ENCODE results near the gene RSRC1. TPM values are rescaled to one million over a fixed set of nuclear protein-coding genes. Genes with fewer than 3 reads are reported as not detected.
"Not testable (repeated sequence)": the region's sequence is repeated elsewhere in the genome, so short reads cannot be mapped to it uniquely, and the experiment has no call there.

Gene RSRC1
- total RNA-seq, 1 donor from 2014 or later = 77.9 TPM

DNA sequence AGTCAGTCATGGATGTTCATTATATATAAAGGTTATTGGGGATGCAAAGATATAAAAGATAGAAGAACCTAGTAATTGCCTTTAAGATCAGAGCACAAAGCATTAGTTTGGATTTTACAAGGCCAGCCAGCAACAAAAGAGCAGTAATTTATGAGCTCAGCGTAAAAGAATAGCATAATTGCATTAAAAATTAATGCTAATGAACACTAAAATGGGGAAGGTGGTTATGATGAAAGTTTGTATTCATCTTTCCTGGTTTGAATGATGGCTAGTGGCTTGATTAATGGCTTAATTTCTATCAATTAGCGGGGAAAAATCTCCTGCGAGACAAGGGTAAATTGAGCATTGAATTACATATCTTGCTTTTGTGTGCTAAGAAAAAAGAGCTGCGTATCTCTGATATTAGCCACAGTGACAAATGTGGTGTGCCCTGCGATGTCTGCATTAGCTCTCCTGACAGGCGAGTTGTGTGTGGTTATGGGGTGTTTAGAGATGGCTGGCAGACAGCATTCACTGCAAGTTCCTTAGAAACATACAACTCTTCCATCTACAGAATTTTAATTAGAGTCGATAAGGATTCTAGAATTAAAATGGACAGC, 418.3 kb downstream of the RSRC1 start:
- DNase-seq (ENCODE audit: low read depth) = no peak

DNA sequence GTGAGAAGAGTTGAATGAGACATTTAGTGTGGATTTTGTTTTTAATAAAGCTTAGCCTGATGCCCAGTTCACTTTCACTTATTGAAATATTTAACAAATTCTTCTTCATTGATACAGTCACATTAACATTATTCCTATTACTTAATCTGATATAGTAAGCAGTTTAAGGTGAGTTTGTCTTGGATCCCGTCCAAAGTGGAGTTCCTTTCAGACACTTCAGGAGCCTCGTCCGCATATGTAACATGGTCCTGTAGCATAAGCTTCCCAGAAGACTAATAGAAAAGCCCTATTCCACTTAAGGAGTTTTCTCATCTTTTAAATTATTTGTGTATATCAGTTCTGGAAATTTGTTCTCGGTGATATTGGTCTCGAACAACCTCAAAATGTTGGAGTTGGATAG, 421.4 kb downstream of the RSRC1 start:
- DNase-seq (ENCODE audit: low read depth) = peak; percentile 5

DNA sequence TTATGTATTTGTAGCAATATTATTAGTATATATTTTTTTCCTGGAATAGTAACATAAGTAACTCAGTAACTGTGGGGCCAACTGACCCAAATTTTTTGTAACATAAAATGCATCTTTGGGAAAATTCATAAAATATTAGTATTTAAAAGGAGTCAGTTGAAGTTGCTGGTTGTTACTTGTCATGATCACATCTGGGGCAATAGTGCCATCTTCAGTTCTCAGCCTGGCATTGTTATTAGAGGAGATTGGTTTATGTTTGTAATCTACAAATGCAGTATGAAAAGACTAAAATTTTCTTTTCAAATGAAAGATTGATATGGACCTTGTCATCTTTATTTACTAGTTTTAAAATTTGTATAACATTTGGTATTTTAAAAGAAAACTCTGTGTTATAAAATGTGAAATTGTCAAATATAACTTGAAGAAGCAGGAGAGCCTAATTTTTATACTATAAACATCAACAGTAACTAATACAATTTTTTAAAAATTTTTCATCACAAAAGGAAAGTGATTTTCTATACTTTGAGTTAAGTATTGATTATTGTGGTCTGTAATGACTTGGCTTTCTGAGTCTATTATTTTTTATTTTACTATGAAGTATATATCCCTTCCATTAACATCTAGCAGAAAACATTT, 422.3 kb downstream of the RSRC1 start:
- DNase-seq (ENCODE audit: low read depth) = peak; percentile 50

DNA sequence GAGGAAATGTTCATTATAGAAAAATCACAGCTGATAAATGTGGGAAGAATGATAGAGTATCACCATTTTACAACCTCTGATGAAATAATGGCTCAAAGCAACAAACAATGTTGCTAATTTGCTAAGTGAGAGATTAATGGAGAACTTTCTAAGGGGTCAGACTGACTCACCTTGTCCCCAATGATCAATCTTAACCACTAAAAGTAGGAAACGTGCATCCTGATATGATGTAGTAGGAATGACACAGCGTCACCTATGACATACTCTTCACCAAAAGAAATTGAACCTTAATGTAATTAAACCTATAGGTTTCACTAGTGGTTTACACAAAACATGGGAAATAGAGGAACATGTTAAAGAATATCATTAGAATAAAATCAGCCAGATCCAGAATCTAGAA, 426.0 kb downstream of the RSRC1 start:
- DNase-seq (ENCODE audit: low read depth) = no peak

DNA sequence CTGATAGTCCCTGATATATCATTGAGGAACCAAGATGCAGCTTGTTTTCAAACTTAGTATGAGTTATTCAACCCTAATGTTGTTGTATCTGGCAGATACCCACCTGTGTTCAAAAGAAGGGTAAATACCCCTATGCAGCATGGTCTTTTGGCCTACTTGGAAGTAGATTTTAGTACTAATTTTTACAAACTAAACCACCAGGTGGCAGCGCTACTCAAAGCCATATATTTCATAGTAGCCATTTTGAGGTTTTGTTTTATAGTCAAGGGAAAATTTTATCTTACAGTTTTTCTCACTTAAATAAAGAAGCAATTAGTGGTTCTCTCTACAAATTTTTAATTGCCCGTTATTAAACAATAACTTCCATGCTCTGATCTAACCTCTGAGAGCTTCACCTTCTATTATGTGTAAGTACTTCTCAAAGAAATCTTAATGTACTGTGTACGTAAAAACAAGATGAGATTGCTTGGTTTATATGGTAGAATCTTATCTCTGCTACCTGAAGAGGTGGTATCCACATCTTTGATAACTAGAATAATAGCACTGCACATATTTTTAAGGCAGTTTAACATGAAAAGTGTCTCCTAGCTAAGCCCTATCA, 429.6 kb downstream of the RSRC1 start:
- DNase-seq (ENCODE audit: low read depth) = peak; percentile 51

DNA sequence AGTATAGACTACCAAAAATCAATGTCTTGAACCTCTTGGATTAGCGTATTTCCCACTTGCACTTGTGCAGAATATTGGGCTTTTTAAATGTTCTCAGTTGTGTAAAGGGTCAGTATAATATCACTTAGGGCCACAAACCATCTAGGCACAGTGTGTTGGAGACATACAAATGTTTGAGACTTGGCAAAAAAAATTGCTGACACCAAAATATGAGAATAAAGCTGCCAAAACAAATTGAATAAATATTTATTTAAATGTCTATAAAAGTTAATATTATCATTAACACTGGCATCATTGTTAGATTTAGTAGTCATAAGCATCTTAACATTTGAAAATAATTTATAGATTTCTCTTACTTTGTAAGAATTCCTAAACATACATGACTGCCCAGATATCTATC, 430.2 kb downstream of the RSRC1 start:
- DNase-seq (ENCODE audit: low read depth) = no peak

DNA sequence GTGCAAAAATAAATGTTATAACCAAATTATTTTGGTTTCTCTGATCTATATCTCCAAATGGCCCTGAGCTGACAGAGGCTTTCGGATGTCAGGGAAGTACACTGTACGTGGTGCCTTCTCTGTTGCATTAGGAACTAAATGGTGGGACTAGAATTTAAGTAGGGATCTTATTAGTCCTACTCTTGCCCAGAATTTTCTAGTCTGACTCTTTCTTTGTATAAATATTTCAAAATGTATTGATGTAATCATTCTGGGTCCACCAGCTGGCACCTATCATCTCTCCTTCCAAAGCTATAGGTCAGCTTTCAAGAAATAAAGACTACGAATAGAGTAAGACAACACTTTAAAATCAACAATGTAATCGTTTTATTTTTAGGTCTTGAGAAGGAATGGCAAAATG, 438.8 kb downstream of the RSRC1 start:
- DNase-seq (ENCODE audit: low read depth) = no peak

DNA sequence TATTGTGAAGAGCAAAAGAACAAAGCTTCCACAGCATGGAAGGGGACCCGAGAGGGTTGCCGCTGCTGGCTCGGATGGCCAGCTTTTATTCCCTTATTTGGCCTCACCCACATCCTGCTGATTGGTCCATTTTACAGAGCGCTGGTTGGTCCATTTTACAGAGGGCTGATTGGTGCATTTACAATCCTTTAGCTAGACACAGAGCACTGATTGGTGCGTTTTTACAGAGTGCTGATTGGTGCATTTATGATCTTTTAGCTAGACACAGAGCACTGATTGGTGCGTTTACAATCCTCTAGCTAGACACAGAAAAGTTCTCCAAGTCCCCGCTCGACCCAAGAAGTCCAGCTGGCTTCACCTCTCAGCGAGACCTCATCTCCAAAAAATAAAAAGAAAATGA, 440.0 kb downstream of the RSRC1 start:
- not testable (repeated sequence) for DNase-seq (ENCODE audit: low read depth)

DNA sequence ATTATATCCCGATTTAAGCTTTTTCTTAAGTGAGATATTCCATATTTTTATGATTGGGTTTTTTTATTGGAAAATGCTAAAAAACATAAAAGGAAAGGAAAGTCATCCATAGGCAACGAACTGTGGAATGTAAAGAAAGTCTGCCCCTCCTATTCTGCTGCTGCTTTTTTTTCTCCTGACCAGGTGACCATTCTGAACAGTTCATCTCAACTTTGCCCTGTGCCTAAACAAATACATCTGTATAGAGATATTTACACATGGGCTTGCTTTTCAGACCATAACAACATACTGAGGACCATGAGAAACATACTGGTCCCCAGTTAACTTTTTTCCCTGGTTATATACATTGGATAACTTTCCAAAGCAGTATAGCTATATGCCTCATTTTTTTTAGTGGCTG, 442.2 kb downstream of the RSRC1 start:
- no peak for DNase-seq (ENCODE audit: low read depth)

DNA sequence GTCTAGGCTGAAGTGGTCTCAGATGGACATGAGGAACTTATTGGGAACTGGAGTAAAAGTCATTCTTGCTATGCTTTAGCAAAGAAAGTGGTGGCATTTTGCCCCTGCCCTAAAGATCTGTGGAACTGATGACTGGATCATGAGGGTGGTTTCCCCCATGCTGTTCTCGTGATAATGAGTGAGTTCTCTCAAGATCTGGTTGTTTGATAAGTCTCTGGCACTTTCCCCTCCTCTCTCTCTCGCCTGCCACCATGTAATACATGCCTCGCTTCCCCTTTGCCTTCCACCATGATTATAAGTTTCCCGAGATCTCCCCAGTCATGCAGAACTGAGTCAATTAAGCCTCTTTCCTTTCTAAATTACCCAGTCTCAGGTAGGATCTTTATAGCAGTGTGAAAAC, 449.6 kb downstream of the RSRC1 start:
- DNase-seq (ENCODE audit: low read depth) = no peak

DNA sequence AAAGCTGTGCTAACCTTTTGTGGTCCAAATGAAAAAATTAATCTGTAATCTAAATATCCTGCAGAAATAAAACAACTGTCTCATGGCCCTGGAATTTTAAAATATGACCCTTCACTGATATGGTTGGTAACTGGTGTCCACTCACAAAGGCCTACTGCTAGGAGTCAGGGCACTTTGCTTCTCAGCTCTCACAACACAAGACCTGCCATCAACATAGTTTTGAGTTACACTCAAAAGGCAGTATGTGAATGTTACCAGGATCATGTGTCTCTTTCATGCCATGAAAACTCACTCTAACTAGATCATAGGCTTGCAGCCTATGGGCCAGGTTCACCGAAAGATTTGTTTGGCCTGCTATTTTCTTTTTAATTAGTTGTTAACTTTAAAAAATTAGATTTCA, 451.1 kb downstream of the RSRC1 start:
- DNase-seq (ENCODE audit: low read depth) = no peak

DNA sequence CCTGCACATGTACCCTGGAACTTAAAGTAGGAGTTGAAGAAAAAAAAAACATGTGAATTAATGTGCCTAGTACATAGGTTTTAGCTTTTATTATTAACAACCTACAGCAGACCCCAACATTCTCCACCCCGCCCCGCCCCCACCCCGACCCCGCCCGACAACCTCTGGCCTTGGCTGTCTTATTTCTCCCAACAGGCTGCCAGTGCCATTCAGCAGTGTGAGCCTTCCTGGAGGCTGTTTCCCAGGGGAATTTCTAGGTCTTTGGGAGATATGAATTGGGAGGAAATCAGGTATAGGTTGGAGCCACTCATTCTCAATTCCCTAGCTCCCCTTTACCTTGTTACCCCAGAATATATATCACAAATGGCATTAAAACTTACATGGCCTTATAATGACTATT, 452.8 kb downstream of the RSRC1 start:
- DNase-seq (ENCODE audit: low read depth) = no peak

DNA sequence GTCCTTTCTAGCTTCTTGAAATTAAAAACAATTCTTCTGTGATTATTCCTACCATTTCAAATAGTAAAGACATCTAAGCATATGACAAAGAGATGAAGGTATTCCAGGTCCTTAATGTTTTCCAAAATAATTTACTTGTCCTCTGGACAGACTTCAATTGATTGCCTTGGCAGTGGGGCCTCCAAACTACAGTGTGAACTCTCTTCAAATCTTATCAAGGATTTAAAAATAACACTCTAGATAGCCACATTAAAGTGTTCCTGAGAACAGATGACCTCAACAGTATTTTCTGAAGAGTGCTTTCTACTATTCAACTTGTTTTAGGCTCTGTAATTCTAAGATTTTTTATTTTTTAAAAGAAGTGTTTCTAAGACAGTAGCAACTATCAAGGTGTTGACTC, 453.2 kb downstream of the RSRC1 start:
- no peak for DNase-seq (ENCODE audit: low read depth)

DNA sequence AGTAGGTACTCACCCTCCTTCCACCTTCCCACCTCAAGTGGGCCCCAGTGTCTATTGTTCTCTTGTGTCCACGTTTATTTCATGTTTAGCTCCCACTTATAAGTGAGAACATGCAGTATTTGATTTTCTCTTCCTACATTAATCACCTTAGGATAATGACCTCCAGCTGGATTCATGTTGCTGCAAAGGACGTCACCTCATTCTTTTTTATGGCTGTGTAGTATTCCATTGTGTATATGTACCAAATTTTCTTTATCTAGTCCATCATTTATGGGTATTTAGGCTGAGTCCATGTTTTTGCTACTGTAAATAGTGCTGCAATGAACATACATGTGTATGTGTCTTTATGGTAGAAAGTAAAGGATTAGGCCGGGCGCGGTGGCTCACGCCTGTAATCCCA, 455.2 kb downstream of the RSRC1 start:
- no peak for DNase-seq (ENCODE audit: low read depth)

DNA sequence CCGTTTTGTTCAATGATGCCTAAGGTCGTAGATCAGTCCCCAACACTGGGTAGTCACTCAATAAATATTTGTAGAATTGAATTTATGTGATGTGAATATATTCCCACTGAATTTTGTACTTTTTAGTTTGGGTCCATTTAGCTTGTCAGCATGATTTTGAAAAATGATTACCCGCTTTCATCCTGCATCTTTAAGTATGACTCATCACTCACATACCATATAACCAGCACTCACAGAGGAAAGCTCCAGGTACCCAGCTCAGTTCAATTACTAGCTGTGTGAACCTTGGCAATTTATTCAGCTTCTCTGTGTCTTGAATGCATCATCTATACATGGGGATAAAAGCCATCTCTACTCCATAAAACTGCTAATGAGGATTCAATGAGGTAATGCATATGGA, 458.9 kb downstream of the RSRC1 start:
- DNase-seq (ENCODE audit: low read depth) = no peak

DNA sequence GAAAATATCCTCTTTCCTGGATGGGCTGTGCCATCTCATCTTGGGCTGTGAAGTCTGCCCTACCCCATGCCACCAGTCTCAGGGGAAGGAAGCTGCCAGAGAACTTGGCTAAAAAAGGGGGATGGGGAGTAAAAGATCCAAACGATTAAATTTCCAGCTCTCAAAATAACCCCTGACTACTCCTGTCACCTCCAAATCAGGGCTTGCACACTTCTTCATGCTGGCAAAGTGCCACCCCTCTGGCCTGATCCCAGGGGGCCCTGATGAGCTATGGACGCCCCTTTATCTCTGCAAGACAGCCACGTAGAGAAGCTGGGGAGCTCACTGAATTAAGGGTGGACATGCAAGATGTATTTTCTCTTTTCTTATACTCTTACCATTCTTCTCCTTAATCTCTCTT, 459.9 kb downstream of the RSRC1 start:
- DNase-seq (ENCODE audit: low read depth) = no peak

DNA sequence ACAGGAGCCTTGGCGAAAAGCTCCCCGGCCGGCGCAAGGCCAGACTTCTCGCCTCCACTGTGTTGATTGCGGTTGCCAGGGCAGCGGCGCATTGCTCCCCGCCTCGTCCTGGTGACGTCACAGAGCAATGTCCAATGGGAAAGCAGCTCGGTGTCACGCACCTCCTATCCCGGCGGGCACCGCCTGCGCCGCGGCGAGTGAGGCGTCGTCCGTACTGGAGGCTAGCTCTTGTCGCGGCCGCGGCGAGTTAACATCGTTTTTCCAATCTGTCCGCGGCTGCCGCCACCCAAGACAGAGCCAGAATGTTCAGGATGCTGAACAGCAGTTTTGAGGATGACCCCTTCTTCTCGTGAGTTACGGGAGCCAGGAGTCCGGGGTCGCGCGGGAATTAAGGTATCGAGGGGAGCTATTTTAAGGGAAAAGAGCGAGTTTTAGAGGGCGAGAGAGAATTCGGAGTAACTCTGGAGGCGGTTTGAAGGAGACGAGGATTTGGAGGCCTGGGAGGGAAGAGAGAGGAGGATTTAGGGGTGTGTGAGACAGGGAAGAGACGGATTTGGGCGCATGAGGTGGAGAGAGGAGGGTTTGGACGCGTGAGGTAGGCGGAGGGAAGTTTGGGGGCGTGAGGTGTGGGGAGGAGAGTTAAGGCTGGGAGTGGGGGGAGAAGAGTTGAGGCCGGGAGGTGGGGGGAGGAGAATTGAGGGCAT, 461.3 kb downstream of the RSRC1 start, which contains the start of gene MLF1:
Gene MLF1 (plus strand): TSS at position 196 of the 704 bp plus-strand sequence. CDS start 107 bp downstream, at position 303.
- DNase-seq (ENCODE audit: low read depth) = peak; percentile 89

DNA sequence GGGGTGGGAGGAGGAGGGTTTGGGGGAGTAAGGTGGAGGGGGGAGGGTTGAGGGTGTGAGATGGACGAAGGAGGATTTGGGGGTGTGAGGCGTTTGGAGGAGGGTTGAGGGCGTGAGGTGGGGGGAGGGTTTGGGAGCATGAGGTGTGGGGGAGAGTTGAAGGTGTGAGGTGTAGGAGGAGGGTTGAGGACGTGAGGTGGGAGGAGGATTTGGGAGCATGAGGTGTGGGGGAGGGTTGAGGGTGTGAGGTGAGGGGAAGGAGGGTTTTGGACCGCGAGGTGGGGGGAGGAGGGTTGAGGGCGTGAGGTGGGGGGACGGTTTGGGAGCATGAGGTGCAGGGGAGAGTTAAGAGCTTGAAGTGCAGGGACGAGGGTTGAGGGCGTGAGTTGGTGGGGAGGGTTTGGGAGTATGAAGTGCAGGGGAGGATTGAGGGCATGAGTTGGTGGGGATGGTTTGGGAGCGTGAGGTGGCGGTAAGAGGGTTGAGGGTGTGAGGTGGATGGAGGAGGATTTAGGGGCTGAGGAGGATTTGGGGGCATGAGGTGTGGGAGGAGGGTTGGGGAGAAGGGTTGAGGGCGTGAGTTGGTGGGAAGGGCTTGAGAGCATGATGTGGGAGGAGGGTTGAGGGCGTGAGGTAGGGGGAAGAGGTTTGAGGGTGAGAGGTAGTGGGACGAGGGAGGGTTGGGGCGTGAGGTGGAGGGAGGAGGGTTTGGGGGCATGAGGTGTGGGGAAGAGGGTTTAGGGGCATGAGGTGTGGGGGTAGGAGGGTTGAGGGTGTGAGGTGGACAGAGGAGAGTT, 462.3 kb downstream of the RSRC1 start:
- DNase-seq (ENCODE audit: low read depth) = no peak

DNA sequence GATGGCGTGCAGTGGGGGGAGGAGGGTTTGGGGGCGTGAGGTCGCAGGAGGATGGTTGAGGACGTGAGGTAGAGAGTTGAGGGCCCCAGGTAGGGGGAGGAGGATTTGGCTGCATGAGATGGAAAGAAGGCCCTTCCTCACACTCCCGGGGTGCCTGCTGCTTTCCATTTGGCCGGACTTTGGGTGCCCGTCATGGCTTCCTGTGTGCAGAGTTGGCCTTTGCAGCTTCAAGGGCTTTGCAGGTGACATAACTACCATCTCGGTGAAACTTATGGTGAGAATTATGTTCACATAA, 462.8 kb downstream of the RSRC1 start:
- DNase-seq (ENCODE audit: low read depth) = no peak

DNA sequence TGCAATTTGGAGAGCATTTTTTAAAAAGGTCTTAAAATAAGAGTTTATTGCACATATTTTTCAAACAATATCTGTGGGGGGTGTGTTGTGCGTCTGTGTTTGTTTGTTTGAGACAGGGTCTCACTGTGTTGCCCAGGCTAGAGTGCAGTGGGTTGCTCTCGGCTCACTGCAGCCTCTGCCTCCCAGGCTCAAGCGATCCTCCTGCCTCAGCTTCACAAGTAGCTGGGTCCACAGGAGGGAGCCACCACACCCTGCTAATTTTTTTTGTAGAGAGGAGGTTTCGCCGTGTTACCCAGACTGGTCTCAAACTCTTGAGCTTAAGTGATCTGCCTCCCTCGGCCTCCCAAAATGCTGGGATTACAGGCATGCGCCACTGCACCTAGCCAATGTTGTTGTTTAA, 463.8 kb downstream of the RSRC1 start:
- no peak for DNase-seq (ENCODE audit: low read depth)

DNA sequence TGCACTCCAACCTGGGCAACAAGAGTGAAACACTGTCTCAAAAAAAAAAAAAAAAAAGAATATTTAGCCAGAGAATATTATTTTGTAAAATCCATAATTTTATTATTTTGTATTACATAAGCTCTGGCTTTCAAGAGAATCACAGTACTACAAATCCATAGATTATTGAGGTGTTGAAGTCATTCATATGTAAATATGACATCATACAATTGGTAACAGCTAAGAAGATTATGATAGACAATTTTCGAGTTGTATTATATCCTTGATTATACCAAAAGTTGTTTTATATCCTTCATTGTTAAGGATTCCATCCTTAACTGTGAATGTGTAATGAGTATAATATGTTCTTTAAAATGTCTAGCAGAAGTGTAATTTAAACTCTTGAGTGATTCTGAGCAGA, 464.8 kb downstream of the RSRC1 start:
- DNase-seq (ENCODE audit: low read depth) = no peak

DNA sequence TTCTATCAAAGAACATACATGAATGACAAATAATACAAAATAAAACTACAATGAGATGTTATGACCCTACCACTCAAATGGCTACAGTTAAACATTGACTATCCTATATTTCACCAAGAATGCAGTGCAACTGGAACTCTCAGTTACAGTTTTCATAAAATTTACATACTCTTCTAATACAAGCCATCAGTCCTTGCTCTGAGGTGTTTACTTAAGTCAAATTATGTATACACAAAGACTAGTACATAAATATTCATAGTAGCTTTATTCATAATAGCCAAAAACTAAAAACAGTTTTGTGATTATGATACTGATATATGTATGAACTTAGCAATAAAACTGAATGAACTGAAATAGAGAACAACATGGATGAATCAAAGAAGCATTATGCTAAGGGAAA, 480.3 kb downstream of the RSRC1 start:
- no peak for DNase-seq (ENCODE audit: low read depth)
